Mucosa of descending colon (tissue), 3 donors: ENCODE results near the gene ATPAF2. TPM values are rescaled to one million over a fixed set of nuclear protein-coding genes. Genes with fewer than 3 reads are reported as not detected.

Experiments used
- ATAC-seq: fragments of 200-7000 bp; cut with Tn5 transposase; one replicate; pipeline ENCODE4 v1.9.1; 2020; ENCODE audit warnings: mild to moderate bottlenecking, moderate library complexity
- DNase-seq, 3 donors: peaks; one replicate each; pipeline ENCODE4 v3.0.0-alpha.2; 2020
- H3K36me3 ChIP-seq: fragments of 200-600 bp; one replicate; pipeline ENCODE4 v1.8.0; 2021; ENCODE audit warnings: low read depth, mild to moderate bottlenecking
- H3K4me1 ChIP-seq: fragments of 200-600 bp; one replicate; pipeline ENCODE4 v1.8.0; 2021; ENCODE audit warnings: low read depth, mild to moderate bottlenecking
- H3K4me3 ChIP-seq: fragments of 200-600 bp; one replicate; pipeline ENCODE4 v1.8.0; 2021; ENCODE audit warnings: mild to moderate bottlenecking
- H3K9me3 ChIP-seq: fragments of 200-600 bp; one replicate; pipeline ENCODE4 v1.8.0; 2021; ENCODE audit warnings: mild to moderate bottlenecking
- CTCF ChIP-seq: fragments of 200-600 bp; IDR thresholded peaks from one replicate; pipeline ENCODE4 v1.8.0; 2022; ENCODE audit warnings: antibody characterized with exemption, mild to moderate bottlenecking
- intact Hi-C, 2 donors: fragments of 100-400 bp; cut with DNase I in 1 of 2; cut with micrococcal nuclease in 1 of 2; formaldehyde crosslinking; loops; one replicate each; pipeline versions ENCODE4 v1.11.0 to v1.11.1; 2022; cut with DNase I, micrococcal nuclease
- total RNA-seq, 3 donors: library from RNA; stranded (reverse); fragmentation: NEBNext Ultra II Directional in 2 of 3; extraction: Animal tissue kit (Norgen Biotek cat#: 25700) in 2 of 3; gene quantifications; one replicate each; pipeline versions ENCODE4 v1.2.1 to v1.2.4, GENCODE V29; 2021 to 2023
- donor health status: DM: no; HTN: no; CAD: no; lungs with moderate emphysema.
- donor health status: DM: no; HTN: no; CAD: no.
- donor health status: DM: no; HTN: yes; CAD: no.

The ATPAF2 gene
- total RNA-seq, 3 donors from 2014 or later: 26.0 to 33.9 (median 27.2) TPM

GRCh38 chr17:18009609-18010420 lies 29.2 kb downstream of the ATPAF2 start:
- no peaks in the 10 kb centered on the region for H3K36me3 ChIP-seq
- TF ChIP-seq CTCF: no peak
- no peak overlapping the region for H3K4me3 ChIP-seq
- no peaks in the 10 kb centered on the region for H3K4me1 ChIP-seq
- H3K9me3 ChIP-seq: no peaks in the 10 kb centered on the region
- intact Hi-C loops: no loop called here
- DNase-seq: no peak
- no peak for ATAC-seq

DNA sequence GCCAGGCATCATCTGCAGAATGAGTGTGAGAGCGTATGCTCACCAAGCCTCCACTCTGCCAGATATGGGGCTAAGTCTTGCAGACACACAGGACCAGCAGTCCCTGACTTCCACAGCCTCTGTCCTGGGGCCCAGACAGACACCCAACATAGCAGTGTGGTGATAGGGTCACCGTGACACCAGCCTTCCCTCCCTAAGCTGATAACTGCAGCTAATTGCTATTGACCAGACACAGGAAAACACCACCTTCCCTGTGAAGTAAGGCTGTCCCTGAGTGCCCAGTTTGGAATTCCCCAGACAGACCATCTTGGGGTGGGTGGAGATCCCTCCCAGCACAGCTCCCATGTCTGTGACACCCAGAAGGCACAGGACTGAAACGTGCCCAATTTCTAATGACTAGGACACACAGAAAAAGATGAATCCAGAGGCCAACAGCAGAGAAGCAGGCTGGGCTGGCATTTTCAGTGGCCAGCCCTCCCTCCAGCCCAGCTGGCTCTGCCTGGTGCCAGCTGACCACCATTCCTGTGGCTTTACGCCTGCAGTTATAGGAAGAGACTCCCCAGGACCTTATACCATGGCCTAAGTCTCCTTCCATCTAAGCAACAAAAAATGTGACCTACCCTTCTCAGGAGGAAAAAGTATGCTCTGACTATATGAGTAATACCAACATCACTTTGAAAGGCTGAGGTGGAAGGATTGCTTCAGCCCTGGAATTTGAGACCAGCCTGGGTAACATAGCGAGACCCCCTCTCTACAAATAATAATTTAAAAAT lies 30.3 kb downstream of the ATPAF2 start:
- DNase-seq (no peak), ATAC-seq (no peak)
- intact Hi-C loops: no loop called here
- H3K4me1 ChIP-seq: no peaks in the 10 kb centered on the region
- H3K36me3 ChIP-seq: no peaks in the 10 kb centered on the region
- H3K9me3 ChIP-seq: no peaks in the 10 kb centered on the region
- TF ChIP-seq CTCF: no peak
- H3K4me3 ChIP-seq: no peak overlapping the region

GRCh38 chr17:18006495-18007239 lies 32.3 kb downstream of the ATPAF2 start:
- TF ChIP-seq CTCF: no peak
- Histone ChIP-seq H3K4me1 (no peaks in the 10 kb centered on the region), H3K4me3 (no peak overlapping the region), H3K9me3 (no peaks in the 10 kb centered on the region), H3K36me3 (no peaks in the 10 kb centered on the region)
- peak; percentile 71 for ATAC-seq
- intact Hi-C loops: no loop called here
- peak in 1 of 3 donors; percentile 10 for DNase-seq

DNA sequence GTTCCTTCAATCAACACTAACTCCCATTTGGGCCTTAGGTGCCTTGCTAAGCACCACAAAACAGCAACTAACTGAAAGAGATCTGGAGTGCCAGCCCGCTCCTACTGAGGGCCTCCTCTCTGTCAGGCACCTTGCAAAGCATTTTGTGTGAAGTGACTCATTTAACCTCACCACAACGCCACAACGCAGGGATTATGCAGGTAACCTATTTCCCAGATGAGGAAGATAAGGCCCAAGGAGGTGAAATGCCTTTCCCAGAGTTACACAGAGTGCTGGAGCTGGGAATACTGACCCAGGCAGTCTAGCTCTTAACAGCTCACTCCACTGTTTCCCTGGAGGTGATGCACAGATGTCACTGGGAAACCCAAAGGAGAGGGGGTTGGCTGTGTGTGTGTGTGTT lies 33.5 kb downstream of the ATPAF2 start:
- TF ChIP-seq CTCF: no peak

DNA sequence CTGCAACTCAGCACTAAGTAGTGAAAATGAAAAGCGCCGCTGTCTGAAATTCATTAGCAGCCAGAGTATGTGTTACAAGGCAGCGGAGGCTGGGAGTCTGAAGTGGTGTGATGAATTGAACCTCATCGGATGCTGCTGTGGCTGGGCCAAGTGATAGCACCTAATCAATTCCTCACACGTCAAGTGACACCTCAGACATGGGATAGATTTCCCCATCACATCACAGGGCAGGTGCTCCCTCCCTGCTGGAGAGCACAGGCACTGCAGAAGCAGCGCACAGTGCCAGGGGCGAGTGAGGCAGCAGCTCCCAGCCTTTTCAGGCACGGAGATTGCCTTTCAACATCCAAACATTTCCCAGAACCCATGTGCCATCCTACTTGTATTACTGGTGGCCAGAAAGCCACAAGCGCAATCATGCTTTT lies 34.1 kb downstream of the ATPAF2 start:
- Histone ChIP-seq H3K4me3 (no peak overlapping the region), H3K4me1 (no peaks in the 10 kb centered on the region), H3K9me3 (no peaks in the 10 kb centered on the region), H3K36me3 (no peaks in the 10 kb centered on the region)
- intact Hi-C loops: no loop called here
- no peak for DNase-seq
- TF ChIP-seq CTCF: no peak
- peak; percentile 29 for ATAC-seq

More for the DNA sequence above, 33.5 kb downstream of the ATPAF2 start:
- Histone ChIP-seq H3K4me1 (no peaks in the 10 kb centered on the region), H3K9me3 (no peaks in the 10 kb centered on the region), H3K36me3 (no peaks in the 10 kb centered on the region), H3K4me3 (no peak overlapping the region)
- no peak for DNase-seq
- ATAC-seq: no peak
- intact Hi-C loops: no loop called here
